ENCODE results near the gene OTOL1. TPM values are rescaled to one million over a fixed set of nuclear protein-coding genes. Genes with fewer than 3 reads are reported as not detected.
"Not testable (repeated sequence)": the region's sequence is repeated elsewhere in the genome, so short reads cannot be mapped to it uniquely, and the experiment has no call there.

OTOL1 gene
- total and polyA plus RNA-seq, 2 experiments from 2014 or later = not detected

GRCh38 chr3:161488284-161488683, 8.3 kb upstream of the OTOL1 start:
- not testable (repeated sequence) for H3K27me3 ChIP-seq (ENCODE audit: insufficient read depth); H2AFZ ChIP-seq; H3F3A ChIP-seq (replicated peaks; ENCODE audit: low read depth); H3K9me3 Mint-ChIP-seq; H3K79me2 ChIP-seq (replicated peaks; ENCODE audit: insufficient read depth); H3K27ac ChIP-seq (ENCODE audit: low read depth); H3K4me3 ChIP-seq; H3K4me2 ChIP-seq; H4K20me1 ChIP-seq (replicated peaks; ENCODE audit: insufficient read depth); H3K4me1 ChIP-seq (ENCODE audit: insufficient read depth); H3K4me1 Mint-ChIP-seq; H3K27ac Mint-ChIP-seq; ATAC-seq; H3K36me3 Mint-ChIP-seq (ENCODE audit: low read depth); DNase-seq (ENCODE audit: low spot score); H3K9me2 ChIP-seq (ENCODE audit: insufficient read depth); H3K27me3 Mint-ChIP-seq (ENCODE audit: insufficient read depth, low read depth, poor library complexity); H3K36me3 ChIP-seq (ENCODE audit: insufficient read depth); H3K4me3 Mint-ChIP-seq

GRCh38 chr3:161489395-161489794, 7.2 kb upstream of the OTOL1 start:
- Mint-ChIP-seq H3K27me3 (ENCODE audit: insufficient read depth, low read depth, poor library complexity) (peaks cover 2% of the 10 kb centered on the region), H3K36me3 (ENCODE audit: low read depth) (no peaks in the 10 kb centered on the region; the same call in 2 of the 3 replicates), H3K4me3 (no peak overlapping the region), H3K9me3 (no peaks in the 10 kb centered on the region; the same call in 2 of the 3 replicates), H3K4me1 (peaks cover under 1% of the 10 kb centered on the region; the same call in 2 of the 3 replicates), H3K27ac (no peak overlapping the region)
- no peak for DNase-seq (ENCODE audit: low spot score)
- ATAC-seq = no peak
- H3K4me3 ChIP-seq = no peak overlapping the region
- H2AFZ ChIP-seq = no peak overlapping the region
- no peaks in the 10 kb centered on the region for H3K36me3 ChIP-seq (ENCODE audit: insufficient read depth)
- H3K27ac ChIP-seq (ENCODE audit: low read depth) = no peak overlapping the region
- no peaks in the 10 kb centered on the region for H3K9me2 ChIP-seq (ENCODE audit: insufficient read depth)
- no peaks in the 10 kb centered on the region for H3K4me1 ChIP-seq (ENCODE audit: insufficient read depth)
- H3K4me2 ChIP-seq = no peak overlapping the region
- no peaks in the 10 kb centered on the region for H4K20me1 ChIP-seq (replicated peaks; ENCODE audit: insufficient read depth)
- H3K79me2 ChIP-seq (replicated peaks; ENCODE audit: insufficient read depth) = no peaks in the 10 kb centered on the region
- no peaks in the 10 kb centered on the region for H3F3A ChIP-seq (replicated peaks; ENCODE audit: low read depth)
- no peaks in the 10 kb centered on the region for H3K27me3 ChIP-seq (ENCODE audit: insufficient read depth)
- no peak for TF ChIP-seq STAT1 (IDR thresholded peaks at IDR 0.05; ENCODE audit: unreplicated experiment)
- TF ChIP-seq JUNB (IDR thresholded peaks at IDR 0.05; ENCODE audit: unreplicated experiment) = no peak
- no peak for TF ChIP-seq EZH2phosphoT487 (IDR thresholded peaks at IDR 0.05; ENCODE audit: unreplicated experiment)
- TF ChIP-seq ETS1 (IDR thresholded peaks at IDR 0.05) = no peak
- TF ChIP-seq ZNF331 (CRISPR knock-in tag; IDR thresholded peaks at IDR 0.05; ENCODE audit: low read depth) = no peak
- no peak for TF ChIP-seq EZH2 (IDR thresholded peaks at IDR 0.05; ENCODE audit: low read depth, unreplicated experiment)
- no peak for TF ChIP-seq POLR2AphosphoS5 (IDR thresholded peaks at IDR 0.05; ENCODE audit: low read depth)
- no peak for TF ChIP-seq REST (IDR thresholded peaks at IDR 0.05; ENCODE audit: unreplicated experiment)
- no peak for TF ChIP-seq ZNF462 (CRISPR knock-in tag; IDR thresholded peaks at IDR 0.05)
- TF ChIP-seq NANOG (IDR thresholded peaks at IDR 0.05; ENCODE audit: borderline replicate concordance) = no peak
- no peak for TF ChIP-seq CREB1 (CRISPR knock-in tag; IDR thresholded peaks at IDR 0.05; ENCODE audit: low read depth)
- no peak for TF ChIP-seq ZNF114 (CRISPR knock-in tag; IDR thresholded peaks at IDR 0.05)

Data from GM23338 (cell line).